ENCODE results near the gene PLAC1.

The PLAC1 gene

DNA sequence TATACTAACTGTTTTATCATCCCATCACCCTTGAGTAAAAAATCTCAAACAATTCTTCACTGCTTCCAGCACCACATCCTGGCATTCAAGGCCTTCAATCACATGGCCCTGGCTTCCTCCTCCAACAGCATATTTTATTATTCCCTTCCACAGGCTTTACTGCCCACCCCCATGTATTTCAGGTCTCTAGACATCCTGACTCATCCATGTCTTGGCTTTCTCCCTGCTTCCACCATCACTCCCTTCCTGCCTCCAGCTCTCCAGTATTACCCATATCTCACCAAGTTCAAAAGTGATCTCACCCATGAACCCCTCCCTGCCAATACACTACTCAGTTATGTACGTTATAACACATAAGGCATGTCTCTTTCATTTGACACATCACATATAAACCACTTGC is 34.7 kb upstream of the PLAC1 start:
- Mint-ChIP-seq H3K4me1 (peaks cover 45% of the 10 kb centered on the region), H3K27ac (peak overlapping the region; percentile 47), H3K4me3 (no peak overlapping the region), H3K27me3 (ENCODE audit: low read depth, poor library complexity) (peaks cover 4% of the 10 kb centered on the region), H3K36me3 (ENCODE audit: low read depth) (no peaks in the 10 kb centered on the region), H3K9me3 (peaks cover 28% of the 10 kb centered on the region)
- no peak for DNase-seq
- TF ChIP-seq, protein P1, sequence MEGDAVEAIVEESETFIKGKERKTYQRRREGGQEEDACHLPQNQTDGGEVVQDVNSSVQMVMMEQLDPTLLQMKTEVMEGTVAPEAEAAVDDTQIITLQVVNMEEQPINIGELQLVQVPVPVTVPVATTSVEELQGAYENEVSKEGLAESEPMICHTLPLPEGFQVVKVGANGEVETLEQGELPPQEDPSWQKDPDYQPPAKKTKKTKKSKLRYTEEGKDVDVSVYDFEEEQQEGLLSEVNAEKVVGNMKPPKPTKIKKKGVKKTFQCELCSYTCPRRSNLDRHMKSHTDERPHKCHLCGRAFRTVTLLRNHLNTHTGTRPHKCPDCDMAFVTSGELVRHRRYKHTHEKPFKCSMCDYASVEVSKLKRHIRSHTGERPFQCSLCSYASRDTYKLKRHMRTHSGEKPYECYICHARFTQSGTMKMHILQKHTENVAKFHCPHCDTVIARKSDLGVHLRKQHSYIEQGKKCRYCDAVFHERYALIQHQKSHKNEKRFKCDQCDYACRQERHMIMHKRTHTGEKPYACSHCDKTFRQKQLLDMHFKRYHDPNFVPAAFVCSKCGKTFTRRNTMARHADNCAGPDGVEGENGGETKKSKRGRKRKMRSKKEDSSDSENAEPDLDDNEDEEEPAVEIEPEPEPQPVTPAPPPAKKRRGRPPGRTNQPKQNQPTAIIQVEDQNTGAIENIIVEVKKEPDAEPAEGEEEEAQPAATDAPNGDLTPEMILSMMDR (IDR thresholded peaks at IDR 0.05): no peak

DNA sequence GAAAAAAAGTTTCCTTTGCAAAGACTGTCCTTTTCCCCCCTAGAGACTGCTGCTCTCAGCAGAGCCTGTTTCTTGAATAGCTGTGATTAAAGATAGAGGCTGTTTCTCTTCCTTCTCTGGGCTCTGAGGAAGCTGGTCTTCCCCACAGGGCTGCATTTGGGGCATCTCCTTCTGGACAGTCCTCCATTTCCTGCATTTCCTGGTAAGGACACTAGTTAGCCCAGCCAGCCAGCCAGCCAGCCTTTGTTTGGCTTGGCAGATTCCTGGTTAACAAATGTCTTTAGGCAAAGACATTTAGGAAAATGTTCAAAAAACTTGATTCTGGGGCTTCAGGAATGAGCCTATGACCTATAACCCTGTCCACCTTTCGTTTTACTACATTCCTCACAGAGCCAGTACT is 34.0 kb upstream of the PLAC1 start:
- peaks cover 26% of the 10 kb centered on the region for H3K9me3 Mint-ChIP-seq
- H3K27ac Mint-ChIP-seq: peak overlapping the region; percentile 52
- no peak for DNase-seq
- TF ChIP-seq, protein P1 (IDR thresholded peaks at IDR 0.05): no peak
- no peaks in the 10 kb centered on the region for H3K36me3 Mint-ChIP-seq (ENCODE audit: low read depth)
- H3K4me1 Mint-ChIP-seq: peaks cover 45% of the 10 kb centered on the region
- H3K27me3 Mint-ChIP-seq (ENCODE audit: low read depth, poor library complexity): peaks cover 4% of the 10 kb centered on the region
- H3K4me3 Mint-ChIP-seq: no peak overlapping the region

DNA sequence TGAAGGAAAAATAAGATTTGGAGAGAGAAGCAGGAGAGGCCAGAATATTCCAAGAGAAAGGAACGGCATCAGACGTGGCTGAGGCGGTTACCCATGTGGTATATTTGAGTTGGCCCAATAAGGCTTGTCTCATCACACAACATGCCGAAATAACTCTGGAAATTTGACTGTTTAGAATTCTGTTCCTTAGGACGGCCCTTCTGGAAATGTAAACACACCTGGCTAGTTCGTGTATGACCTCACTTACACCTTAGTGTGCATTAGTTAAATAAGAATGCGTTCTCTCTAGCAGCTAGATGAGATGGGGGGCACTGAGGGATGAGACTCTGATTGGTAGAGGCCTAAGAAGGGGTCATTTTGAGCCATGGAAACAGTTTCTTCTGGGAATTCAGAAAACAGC is 33.2 kb upstream of the PLAC1 start:
- no peak for DNase-seq
- Mint-ChIP-seq H3K4me3 (no peak overlapping the region), H3K27me3 (ENCODE audit: low read depth, poor library complexity) (peaks cover 4% of the 10 kb centered on the region), H3K36me3 (ENCODE audit: low read depth) (no peaks in the 10 kb centered on the region), H3K4me1 (peaks cover 45% of the 10 kb centered on the region), H3K27ac (peak overlapping the region; percentile 52), H3K9me3 (peaks cover 21% of the 10 kb centered on the region)
- TF ChIP-seq, protein P1 (IDR thresholded peaks at IDR 0.05): no peak

DNA sequence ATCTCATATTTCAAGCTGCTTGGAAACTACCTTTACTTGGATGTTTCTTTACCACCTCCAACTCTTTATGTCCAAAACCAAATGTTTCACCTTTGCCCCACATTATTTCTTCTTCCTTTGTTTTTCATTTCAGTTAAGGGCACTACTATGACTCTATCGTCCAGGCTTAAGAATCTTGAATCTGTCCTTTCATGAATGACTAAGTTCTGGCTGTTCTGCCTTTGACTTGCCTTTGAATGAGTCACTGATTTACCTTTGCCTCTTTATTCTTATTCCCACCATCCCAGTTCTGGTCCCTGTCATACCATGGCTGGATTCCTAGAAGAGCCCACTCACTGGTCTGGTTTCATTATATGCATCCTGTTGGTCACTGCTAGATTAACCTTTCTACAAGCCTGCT is 30.6 kb upstream of the PLAC1 start:
- DNase-seq: no peak
- Mint-ChIP-seq H3K9me3 (peaks cover 36% of the 10 kb centered on the region), H3K27ac (no peak overlapping the region), H3K4me3 (no peak overlapping the region), H3K36me3 (ENCODE audit: low read depth) (no peaks in the 10 kb centered on the region), H3K4me1 (peaks cover 50% of the 10 kb centered on the region), H3K27me3 (ENCODE audit: low read depth, poor library complexity) (peaks cover 4% of the 10 kb centered on the region)
- TF ChIP-seq, protein P1 (IDR thresholded peaks at IDR 0.05): no peak

DNA sequence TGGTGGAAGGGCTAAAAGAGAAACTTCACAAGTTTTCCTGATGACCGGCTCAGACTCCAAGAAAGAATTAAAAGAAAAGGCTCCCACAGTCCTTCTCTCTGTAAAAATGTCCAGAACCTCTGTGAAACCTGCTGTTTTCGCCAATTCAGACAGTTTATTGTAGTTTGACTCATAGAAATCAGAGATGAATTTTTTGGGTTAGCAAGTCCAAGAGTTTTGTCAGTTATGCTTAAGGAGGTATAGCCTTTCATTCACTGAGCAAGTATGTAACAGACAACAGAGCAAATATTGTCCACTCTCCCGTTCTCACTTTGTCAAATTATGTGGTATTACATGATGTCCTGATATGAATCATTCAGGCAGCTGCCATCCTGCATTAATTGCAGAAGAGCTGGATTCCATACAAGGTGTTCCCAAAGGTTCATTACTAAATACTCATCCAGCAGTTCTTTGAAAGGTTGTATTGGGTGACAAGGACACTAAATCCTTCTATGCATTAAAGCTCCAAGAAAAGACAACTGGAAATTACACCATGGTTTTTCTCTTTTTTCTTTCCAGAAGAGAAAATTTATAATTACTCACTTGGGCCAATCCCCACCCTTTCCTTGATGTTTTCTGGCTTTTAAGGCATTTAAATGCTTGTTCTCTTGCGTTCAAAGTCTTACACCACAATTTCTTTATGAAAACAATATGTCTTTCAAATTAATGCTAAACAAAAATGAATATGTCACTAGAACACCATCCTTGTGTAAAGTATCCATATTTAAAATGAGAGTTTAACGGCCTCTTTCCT is 30.0 kb upstream of the PLAC1 start:
- DNase-seq: no peak
- TF ChIP-seq, protein P1 (IDR thresholded peaks at IDR 0.05): no peak
- Mint-ChIP-seq H3K36me3 (ENCODE audit: low read depth) (no peaks in the 10 kb centered on the region), H3K27ac (no peak overlapping the region), H3K4me1 (peaks cover 43% of the 10 kb centered on the region), H3K9me3 (peaks cover 35% of the 10 kb centered on the region), H3K27me3 (ENCODE audit: low read depth, poor library complexity) (peaks cover 4% of the 10 kb centered on the region), H3K4me3 (no peak overlapping the region)

DNA sequence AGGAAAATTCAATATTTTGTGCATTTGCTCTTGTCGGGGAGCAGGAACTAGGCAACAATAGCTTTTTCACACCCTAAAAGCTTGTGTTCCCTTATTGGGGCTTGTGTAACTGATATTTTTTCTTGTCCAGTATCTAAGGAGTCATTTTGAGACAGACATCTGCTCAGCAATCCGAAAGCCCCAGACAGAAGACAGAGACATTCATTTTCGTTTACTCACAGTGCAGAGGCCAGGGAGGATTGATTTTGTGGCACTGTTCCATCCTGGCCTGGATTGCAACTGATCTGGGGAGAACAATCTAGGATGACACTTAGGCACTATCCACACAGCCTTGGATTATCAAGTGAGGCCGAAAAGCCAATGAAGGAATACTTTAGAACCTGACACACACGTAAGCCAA is 27.4 kb upstream of the PLAC1 start:
- peaks cover 39% of the 10 kb centered on the region for H3K9me3 Mint-ChIP-seq
- no peaks in the 10 kb centered on the region for H3K27me3 Mint-ChIP-seq (ENCODE audit: low read depth, poor library complexity)
- DNase-seq: no peak
- H3K4me3 Mint-ChIP-seq: no peak overlapping the region
- no peak overlapping the region for H3K27ac Mint-ChIP-seq
- TF ChIP-seq, protein P1 (IDR thresholded peaks at IDR 0.05): no peak
- peaks cover 21% of the 10 kb centered on the region for H3K4me1 Mint-ChIP-seq
- H3K36me3 Mint-ChIP-seq (ENCODE audit: low read depth): no peaks in the 10 kb centered on the region

All from nephron progenitor cell (in vitro differentiated cells).